ENCODE results near the gene CPE. TPM values are rescaled to one million over a fixed set of nuclear protein-coding genes. Genes with fewer than 3 reads are reported as not detected.

Gene CPE
- polyA plus RNA-seq, 1 of the 3 experiments (the other 2 are of a cell fraction), result 18.2 TPM

DNA sequence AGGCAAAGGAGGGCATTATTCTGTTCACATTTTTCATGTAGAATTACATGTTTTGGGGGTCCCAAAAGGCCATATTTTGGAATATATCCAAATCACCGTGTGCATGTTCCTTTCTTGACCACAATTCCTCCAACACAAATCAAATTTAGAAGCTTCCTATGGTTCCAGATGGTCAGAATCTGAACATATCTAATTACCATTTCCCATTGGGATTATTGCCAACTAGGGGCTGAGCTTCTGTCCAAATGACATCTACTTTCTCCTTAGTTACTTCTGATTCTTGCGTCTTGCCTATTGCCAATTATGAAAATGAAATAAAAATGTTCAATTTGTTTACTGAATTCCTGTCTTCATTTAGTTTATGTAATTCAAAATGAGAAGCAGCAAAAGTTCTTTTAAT lies 163.7 kb downstream of the CPE start:
- TF ChIP-seq, protein P1, sequence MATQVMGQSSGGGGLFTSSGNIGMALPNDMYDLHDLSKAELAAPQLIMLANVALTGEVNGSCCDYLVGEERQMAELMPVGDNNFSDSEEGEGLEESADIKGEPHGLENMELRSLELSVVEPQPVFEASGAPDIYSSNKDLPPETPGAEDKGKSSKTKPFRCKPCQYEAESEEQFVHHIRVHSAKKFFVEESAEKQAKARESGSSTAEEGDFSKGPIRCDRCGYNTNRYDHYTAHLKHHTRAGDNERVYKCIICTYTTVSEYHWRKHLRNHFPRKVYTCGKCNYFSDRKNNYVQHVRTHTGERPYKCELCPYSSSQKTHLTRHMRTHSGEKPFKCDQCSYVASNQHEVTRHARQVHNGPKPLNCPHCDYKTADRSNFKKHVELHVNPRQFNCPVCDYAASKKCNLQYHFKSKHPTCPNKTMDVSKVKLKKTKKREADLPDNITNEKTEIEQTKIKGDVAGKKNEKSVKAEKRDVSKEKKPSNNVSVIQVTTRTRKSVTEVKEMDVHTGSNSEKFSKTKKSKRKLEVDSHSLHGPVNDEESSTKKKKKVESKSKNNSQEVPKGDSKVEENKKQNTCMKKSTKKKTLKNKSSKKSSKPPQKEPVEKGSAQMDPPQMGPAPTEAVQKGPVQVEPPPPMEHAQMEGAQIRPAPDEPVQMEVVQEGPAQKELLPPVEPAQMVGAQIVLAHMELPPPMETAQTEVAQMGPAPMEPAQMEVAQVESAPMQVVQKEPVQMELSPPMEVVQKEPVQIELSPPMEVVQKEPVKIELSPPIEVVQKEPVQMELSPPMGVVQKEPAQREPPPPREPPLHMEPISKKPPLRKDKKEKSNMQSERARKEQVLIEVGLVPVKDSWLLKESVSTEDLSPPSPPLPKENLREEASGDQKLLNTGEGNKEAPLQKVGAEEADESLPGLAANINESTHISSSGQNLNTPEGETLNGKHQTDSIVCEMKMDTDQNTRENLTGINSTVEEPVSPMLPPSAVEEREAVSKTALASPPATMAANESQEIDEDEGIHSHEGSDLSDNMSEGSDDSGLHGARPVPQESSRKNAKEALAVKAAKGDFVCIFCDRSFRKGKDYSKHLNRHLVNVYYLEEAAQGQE (IDR thresholded peaks at IDR 0.05; ENCODE audit: low read depth, low read length), result no peak
- TF ChIP-seq MXI1 (IDR thresholded peaks at IDR 0.05; ENCODE audit: low read depth, low read length) (no peak), FOXM1 (IDR thresholded peaks at IDR 0.05; ENCODE audit: low read depth) (no peak), YY1 (IDR thresholded peaks at IDR 0.05; ENCODE audit: low read depth) (no peak)
- H4K20me1 ChIP-seq (ENCODE audit: insufficient read depth), result no peaks in the 10 kb centered on the region
- H3K36me3 ChIP-seq (replicated peaks in 1 of 2; ENCODE audit: control insufficient read depth in 1 of 2, insufficient read depth in 2 of 2, low read length in 1 of 2), result no peaks in the 10 kb centered on the region
- H3K4me1 ChIP-seq (ENCODE audit: control insufficient read depth in 1 of 2, insufficient read depth in 2 of 2, low read depth in 1 of 2, low read length in 1 of 2), result no peaks in the 10 kb centered on the region; a peak in 1 of 4 replicates
- H3K79me2 ChIP-seq (ENCODE audit: insufficient read depth), result no peaks in the 10 kb centered on the region
- no peak overlapping the region for H3K27ac ChIP-seq (ENCODE audit: low read depth in 2 of 2, low read length in 1 of 2)
- no peak for DNase-seq
- CTCF ChIA-PET, result interaction anchor here (1.0 to 1.7 kb wide), 3 partner anchors 10 to 549 kb away, joined by 3 to 6 read pairs (median 3); no protein-coding TSS in a partner anchor
- H3K27me3 ChIP-seq (ENCODE audit: insufficient read depth), result no peaks in the 10 kb centered on the region
- H2AFZ ChIP-seq (ENCODE audit: low read depth), result no peak overlapping the region
- H3F3A ChIP-seq (replicated peaks; ENCODE audit: insufficient read depth), result no peaks in the 10 kb centered on the region
- H3K4me2 ChIP-seq, result no peak overlapping the region
- WGBS (ENCODE audit: low lambda C conversion rate), result 9% methylated on average over 2 of the region's 2 CpGs
- no peaks in the 10 kb centered on the region for H3K9me2 ChIP-seq
- no peaks in the 10 kb centered on the region for H3K9me3 ChIP-seq
- H3K4me3 ChIP-seq (ENCODE audit: low read depth in 2 of 2, low read length in 1 of 2), result no peak overlapping the region
- POLR2A ChIA-PET, result no interaction called here
- H3K9ac ChIP-seq, result no peak overlapping the region

Small RNA genes lying within 50 kb of the gene (small RNA-seq; reads per million reads assigned to genes)
- gene MIR578, result 0 reads per million in 7 experiments
- 0 reads per million in 7 experiments for gene SCGB1D5P

Other genes with a start within 250 kb of the CPE start
- 25.0 and 36.0 TPM in 2 replicates for gene KLHL2, start 171.4 kb upstream of the CPE start, polyA plus RNA-seq (2012; rRNA removed)
- gene MSMO1, start 51.3 kb upstream of the CPE start, polyA plus RNA-seq (2012; rRNA removed), result 13.2 and 20.2 TPM in 2 replicates